ENCODE data around the gene TBC1D28.
"Not testable (repeated sequence)": the region's sequence is repeated elsewhere in the genome, so short reads cannot be mapped to it uniquely, and the experiment has no call there.

The TBC1D28 gene

GRCh38 chr17:18643124-18643523 lies 1.1 kb downstream of the TBC1D28 start:
- not testable (repeated sequence) for H3K27ac ChIP-seq (ENCODE audit: low read length); H3K9me3 ChIP-seq (ENCODE audit: control insufficient read depth, low read depth, low read length); H3K4me1 ChIP-seq (ENCODE audit: control insufficient read depth, low read depth, low read length); H3K4me3 ChIP-seq (ENCODE audit: low read length); H3K27me3 ChIP-seq (ENCODE audit: control insufficient read depth, insufficient read depth, low read length); H3K9ac ChIP-seq (ENCODE audit: low read length); H3K36me3 ChIP-seq (ENCODE audit: control insufficient read depth, low read depth, low read length)

- H3K27ac ChIP-seq (ENCODE audit: low read length); H3K4me1 ChIP-seq (ENCODE audit: control insufficient read depth, low read depth, low read length); H3K27me3 ChIP-seq (ENCODE audit: control insufficient read depth, insufficient read depth, low read length); H3K9me3 ChIP-seq (ENCODE audit: control insufficient read depth, low read depth, low read length); H3K36me3 ChIP-seq (ENCODE audit: control insufficient read depth, low read depth, low read length); H3K9ac ChIP-seq (ENCODE audit: low read length); H3K4me3 ChIP-seq (ENCODE audit: low read length): not testable (repeated sequence)
Observed at GRCh38 chr17:18638357-18638756, 5.8 kb downstream of the TBC1D28 start.

- not testable (repeated sequence) for H3K4me1 ChIP-seq (ENCODE audit: control insufficient read depth, low read depth, low read length); H3K27ac ChIP-seq (ENCODE audit: low read length); H3K4me3 ChIP-seq (ENCODE audit: low read length); H3K9me3 ChIP-seq (ENCODE audit: control insufficient read depth, low read depth, low read length); H3K36me3 ChIP-seq (ENCODE audit: control insufficient read depth, low read depth, low read length); H3K9ac ChIP-seq (ENCODE audit: low read length); H3K27me3 ChIP-seq (ENCODE audit: control insufficient read depth, insufficient read depth, low read length)
Observed at GRCh38 chr17:18636237-18636636, 8.0 kb downstream of the TBC1D28 start.

- H3K9me3 ChIP-seq (ENCODE audit: control insufficient read depth, low read depth, low read length); H3K9ac ChIP-seq (ENCODE audit: low read length); H3K36me3 ChIP-seq (ENCODE audit: control insufficient read depth, low read depth, low read length); H3K4me1 ChIP-seq (ENCODE audit: control insufficient read depth, low read depth, low read length); H3K27ac ChIP-seq (ENCODE audit: low read length); H3K27me3 ChIP-seq (ENCODE audit: control insufficient read depth, insufficient read depth, low read length); H3K4me3 ChIP-seq (ENCODE audit: low read length): not testable (repeated sequence)
Observed at GRCh38 chr17:18635773-18636172, 8.4 kb downstream of the TBC1D28 start.

- H3K27ac ChIP-seq (ENCODE audit: low read length); H3K9me3 ChIP-seq (ENCODE audit: control insufficient read depth, low read depth, low read length); H3K36me3 ChIP-seq (ENCODE audit: control insufficient read depth, low read depth, low read length); H3K27me3 ChIP-seq (ENCODE audit: control insufficient read depth, insufficient read depth, low read length); H3K4me3 ChIP-seq (ENCODE audit: low read length); H3K9ac ChIP-seq (ENCODE audit: low read length); H3K4me1 ChIP-seq (ENCODE audit: control insufficient read depth, low read depth, low read length): not testable (repeated sequence)
Observed at GRCh38 chr17:18634550-18635263, 9.5 kb downstream of the TBC1D28 start.

- Histone ChIP-seq H3K27ac (ENCODE audit: low read length) (no peak overlapping the region), H3K4me1 (ENCODE audit: control insufficient read depth, low read depth, low read length) (no peaks in the 10 kb centered on the region), H3K9me3 (ENCODE audit: control insufficient read depth, low read depth, low read length) (no peaks in the 10 kb centered on the region), H3K27me3 (ENCODE audit: control insufficient read depth, insufficient read depth, low read length) (no peaks in the 10 kb centered on the region), H3K36me3 (ENCODE audit: control insufficient read depth, low read depth, low read length) (no peaks in the 10 kb centered on the region), H3K4me3 (ENCODE audit: low read length) (no peak overlapping the region), H3K9ac (ENCODE audit: low read length) (no peak overlapping the region)
Observed at GRCh38 chr17:18626152-18626870, 17.9 kb downstream of the TBC1D28 start.

- not testable (repeated sequence) for H3K4me1 ChIP-seq (ENCODE audit: control insufficient read depth, low read depth, low read length); H3K9ac ChIP-seq (ENCODE audit: low read length); H3K4me3 ChIP-seq (ENCODE audit: low read length); H3K36me3 ChIP-seq (ENCODE audit: control insufficient read depth, low read depth, low read length); H3K27me3 ChIP-seq (ENCODE audit: control insufficient read depth, insufficient read depth, low read length); H3K9me3 ChIP-seq (ENCODE audit: control insufficient read depth, low read depth, low read length); H3K27ac ChIP-seq (ENCODE audit: low read length)
Observed at GRCh38 chr17:18625509-18626104, 18.6 kb downstream of the TBC1D28 start.

GRCh38 chr17:18624862-18625501 lies 19.2 kb downstream of the TBC1D28 start:
- H3K36me3 ChIP-seq (ENCODE audit: control insufficient read depth, low read depth, low read length); H3K9me3 ChIP-seq (ENCODE audit: control insufficient read depth, low read depth, low read length); H3K9ac ChIP-seq (ENCODE audit: low read length); H3K27ac ChIP-seq (ENCODE audit: low read length); H3K4me3 ChIP-seq (ENCODE audit: low read length); H3K4me1 ChIP-seq (ENCODE audit: control insufficient read depth, low read depth, low read length); H3K27me3 ChIP-seq (ENCODE audit: control insufficient read depth, insufficient read depth, low read length): not testable (repeated sequence)

GRCh38 chr17:18617613-18618012 lies 26.6 kb downstream of the TBC1D28 start:
- not testable (repeated sequence) for H3K27me3 ChIP-seq (ENCODE audit: control insufficient read depth, insufficient read depth, low read length); H3K36me3 ChIP-seq (ENCODE audit: control insufficient read depth, low read depth, low read length); H3K9me3 ChIP-seq (ENCODE audit: control insufficient read depth, low read depth, low read length); H3K27ac ChIP-seq (ENCODE audit: low read length); H3K9ac ChIP-seq (ENCODE audit: low read length); H3K4me3 ChIP-seq (ENCODE audit: low read length); H3K4me1 ChIP-seq (ENCODE audit: control insufficient read depth, low read depth, low read length)

GRCh38 chr17:18613016-18613415 lies 31.2 kb downstream of the TBC1D28 start:
- not testable (repeated sequence) for H3K27me3 ChIP-seq (ENCODE audit: control insufficient read depth, insufficient read depth, low read length); H3K9ac ChIP-seq (ENCODE audit: low read length); H3K4me3 ChIP-seq (ENCODE audit: low read length); H3K27ac ChIP-seq (ENCODE audit: low read length); H3K4me1 ChIP-seq (ENCODE audit: control insufficient read depth, low read depth, low read length); H3K9me3 ChIP-seq (ENCODE audit: control insufficient read depth, low read depth, low read length); H3K36me3 ChIP-seq (ENCODE audit: control insufficient read depth, low read depth, low read length)

- H3K4me1 ChIP-seq (ENCODE audit: control insufficient read depth, low read depth, low read length); H3K9me3 ChIP-seq (ENCODE audit: control insufficient read depth, low read depth, low read length); H3K27me3 ChIP-seq (ENCODE audit: control insufficient read depth, insufficient read depth, low read length); H3K27ac ChIP-seq (ENCODE audit: low read length); H3K4me3 ChIP-seq (ENCODE audit: low read length); H3K36me3 ChIP-seq (ENCODE audit: control insufficient read depth, low read depth, low read length); H3K9ac ChIP-seq (ENCODE audit: low read length): not testable (repeated sequence)
Observed at GRCh38 chr17:18593138-18593537, 51.1 kb downstream of the TBC1D28 start.

Data from iPS-18a (cell line).